Measurements from ENCODE around the gene FAM174C. TPM values are rescaled to one million over a fixed set of nuclear protein-coding genes. Genes with fewer than 3 reads are reported as not detected.

Gene FAM174C
- total and polyA plus RNA-seq, 2 of the 8 experiments (the other 6 are each of a cell fraction or from before 2014, with no cell fraction given): 44.5 to 125 TPM

GRCh38 chr19:1226522-1227303, 48.6 kb upstream of the FAM174C start (continued):
- TF ChIP-seq ZNF274 (IDR thresholded peaks at IDR 0.05; ENCODE audit: borderline replicate concordance, extremely low read depth, low read length) (no peak), GTF2F1 (IDR thresholded peaks at IDR 0.05; ENCODE audit: borderline replicate concordance, low read depth, low read length) (no peak), TBP (IDR thresholded peaks at IDR 0.05; ENCODE audit: low read depth, low read length) (no peak), SP1 (IDR thresholded peaks at IDR 0.05; ENCODE audit: low read depth, low read length) (no peak), BACH1 (IDR thresholded peaks at IDR 0.05; ENCODE audit: low read length) (no peak), KDM1A (IDR thresholded peaks at IDR 0.05; ENCODE audit: borderline replicate concordance, low read length) (peak; percentile 52; the same call in 1 of the 2 replicates), E2F6 (IDR thresholded peaks at IDR 0.05) (no peak), RAD21 (IDR thresholded peaks at IDR 0.05 in 1 of 2, conservative IDR thresholded peaks at IDR 0.05 in 1 of 2; ENCODE audit: low read depth in 2 of 2, low read length in 2 of 2) (no peak), FOSL1 (IDR thresholded peaks at IDR 0.05; ENCODE audit: insufficient read depth, low read depth, low read length) (peak; percentile 80; the same call in 1 of the 2 replicates), TAF7 (optimal IDR thresholded peaks at IDR 0.05; ENCODE audit: borderline replicate concordance, low read depth, low read length) (no peak), CEBPB (IDR thresholded peaks at IDR 0.05; ENCODE audit: low read depth, low read length) (no peak), KDM4A (IDR thresholded peaks at IDR 0.05; ENCODE audit: low read depth, low read length, severe bottlenecking) (no peak), SP2 (IDR thresholded peaks at IDR 0.05; ENCODE audit: low read length) (no peak), EP300 (IDR thresholded peaks at IDR 0.05; ENCODE audit: borderline replicate concordance in 1 of 2, low read depth in 2 of 2, low read length in 2 of 2) (no peak), CTBP2 (IDR thresholded peaks at IDR 0.05; ENCODE audit: borderline replicate concordance, insufficient read depth, insufficient read length, low read length) (no peak), CBX8 (IDR thresholded peaks at IDR 0.05; ENCODE audit: borderline replicate concordance, low read depth, low read length) (no peak), KDM5A (IDR thresholded peaks at IDR 0.05; ENCODE audit: low read length) (no peak), SIN3A (conservative IDR thresholded peaks at IDR 0.05 in 1 of 2, IDR thresholded peaks at IDR 0.05 in 1 of 2; ENCODE audit: low read depth in 1 of 2, low read length in 2 of 2) (no peak), YY1 (IDR thresholded peaks at IDR 0.05; ENCODE audit: low read depth, low read length) (no peak), POLR2AphosphoS5 (IDR thresholded peaks at IDR 0.05; ENCODE audit: low read depth, low read length) (peak; percentile 17; the same call in 1 of the 2 replicates), SP4 (IDR thresholded peaks at IDR 0.05; ENCODE audit: low read length) (no peak), TAF1 (IDR thresholded peaks at IDR 0.05; ENCODE audit: low read depth, low read length) (no peak), EGR1 (IDR thresholded peaks at IDR 0.05; ENCODE audit: borderline replicate concordance, low read depth, low read length) (peak; percentile 96)
- TF ChIP-seq, protein P1, sequence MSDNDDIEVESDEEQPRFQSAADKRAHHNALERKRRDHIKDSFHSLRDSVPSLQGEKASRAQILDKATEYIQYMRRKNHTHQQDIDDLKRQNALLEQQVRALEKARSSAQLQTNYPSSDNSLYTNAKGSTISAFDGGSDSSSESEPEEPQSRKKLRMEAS (IDR thresholded peaks at IDR 0.05): no peak

Measured in H1 (cell line).